ENCODE results near the gene ACTN2. TPM values are rescaled to one million over a fixed set of nuclear protein-coding genes. Genes with fewer than 3 reads are reported as not detected.

ACTN2 gene
- total and polyA plus RNA-seq, 3 donors from 2014 or later, result 27.0 to 54.9 (median 39.8) TPM

DNA sequence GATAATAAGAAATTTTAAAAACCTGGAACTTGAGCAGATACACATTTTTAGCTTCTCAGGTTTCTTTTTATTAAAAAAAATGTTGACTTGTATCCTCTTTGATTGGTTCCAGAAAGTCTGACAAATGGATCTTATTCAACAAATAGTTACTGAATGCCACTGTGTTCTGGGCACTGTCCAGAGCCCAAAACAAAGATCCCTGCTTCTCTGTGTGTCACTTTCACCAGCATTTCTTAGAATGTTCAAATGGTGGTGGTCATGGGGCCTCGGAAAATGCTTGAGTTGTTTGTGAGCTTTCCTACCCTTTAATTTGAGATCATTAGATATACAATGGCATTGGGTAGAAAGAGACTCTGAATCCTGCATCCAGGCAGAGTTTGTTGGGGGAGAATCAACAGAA is 19.9 kb downstream of the ACTN2 start:
- Histone ChIP-seq H3K27me3 (no peaks in the 10 kb centered on the region), H3K4me3 (no peak overlapping the region), H3K36me3 (ENCODE audit: low read depth, missing control alignments) (no peaks in the 10 kb centered on the region), H3K4me1 (no peaks in the 10 kb centered on the region), H3K27ac (no peak overlapping the region), H3K9me3 (no peaks in the 10 kb centered on the region)
- TF ChIP-seq, protein P1, sequence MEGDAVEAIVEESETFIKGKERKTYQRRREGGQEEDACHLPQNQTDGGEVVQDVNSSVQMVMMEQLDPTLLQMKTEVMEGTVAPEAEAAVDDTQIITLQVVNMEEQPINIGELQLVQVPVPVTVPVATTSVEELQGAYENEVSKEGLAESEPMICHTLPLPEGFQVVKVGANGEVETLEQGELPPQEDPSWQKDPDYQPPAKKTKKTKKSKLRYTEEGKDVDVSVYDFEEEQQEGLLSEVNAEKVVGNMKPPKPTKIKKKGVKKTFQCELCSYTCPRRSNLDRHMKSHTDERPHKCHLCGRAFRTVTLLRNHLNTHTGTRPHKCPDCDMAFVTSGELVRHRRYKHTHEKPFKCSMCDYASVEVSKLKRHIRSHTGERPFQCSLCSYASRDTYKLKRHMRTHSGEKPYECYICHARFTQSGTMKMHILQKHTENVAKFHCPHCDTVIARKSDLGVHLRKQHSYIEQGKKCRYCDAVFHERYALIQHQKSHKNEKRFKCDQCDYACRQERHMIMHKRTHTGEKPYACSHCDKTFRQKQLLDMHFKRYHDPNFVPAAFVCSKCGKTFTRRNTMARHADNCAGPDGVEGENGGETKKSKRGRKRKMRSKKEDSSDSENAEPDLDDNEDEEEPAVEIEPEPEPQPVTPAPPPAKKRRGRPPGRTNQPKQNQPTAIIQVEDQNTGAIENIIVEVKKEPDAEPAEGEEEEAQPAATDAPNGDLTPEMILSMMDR (IDR thresholded peaks at IDR 0.05), result no peak
- TF ChIP-seq POLR2A (IDR thresholded peaks at IDR 0.05), result no peak
- 91 to 92% methylated on average over 1 of the region's 1 CpG for WGBS, 2 donors
- intact Hi-C loops (cut with DNase I; ENCODE audit: low total_unique reads), result no loop called here
- DNase-seq, result no peak

DNA sequence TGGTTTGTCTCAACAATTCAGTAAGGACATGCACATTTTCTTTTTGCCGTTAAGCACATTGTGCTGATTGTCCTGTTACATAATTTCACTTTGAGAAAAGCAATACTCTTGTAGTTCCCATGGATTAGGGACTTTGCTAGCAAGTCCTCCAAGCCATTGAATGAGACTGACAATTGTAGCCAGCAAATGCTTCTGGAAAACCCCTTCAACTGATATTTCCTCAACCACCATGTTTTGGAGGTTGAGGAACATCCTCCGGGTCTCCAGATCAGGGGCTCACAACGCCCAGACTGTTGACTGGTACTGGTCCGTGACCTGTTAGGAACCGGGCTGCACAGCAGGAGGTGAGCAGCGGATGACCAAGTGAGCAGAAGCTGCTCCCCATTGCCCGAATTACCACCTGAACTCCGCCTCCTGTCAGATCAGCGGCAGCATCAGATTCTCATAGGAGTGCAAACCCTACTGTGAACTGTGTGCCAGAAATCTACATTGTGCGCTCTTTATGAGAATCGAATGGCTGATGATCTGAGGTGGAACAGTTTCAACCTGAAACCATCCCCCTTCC is 24.1 kb downstream of the ACTN2 start:
- Histone ChIP-seq H3K36me3 (ENCODE audit: low read depth, missing control alignments) (no peaks in the 10 kb centered on the region), H3K27me3 (no peaks in the 10 kb centered on the region), H3K4me1 (no peaks in the 10 kb centered on the region), H3K27ac (no peak overlapping the region), H3K9me3 (no peaks in the 10 kb centered on the region), H3K4me3 (no peak overlapping the region)
- intact Hi-C loops (cut with DNase I; ENCODE audit: low total_unique reads), result no loop called here
- 81 to 86% methylated on average over 11 of the region's 11 CpGs for WGBS, 2 donors
- TF ChIP-seq, protein P1 (IDR thresholded peaks at IDR 0.05), result no peak
- TF ChIP-seq POLR2A (IDR thresholded peaks at IDR 0.05), result no peak
- DNase-seq, result no peak

DNA sequence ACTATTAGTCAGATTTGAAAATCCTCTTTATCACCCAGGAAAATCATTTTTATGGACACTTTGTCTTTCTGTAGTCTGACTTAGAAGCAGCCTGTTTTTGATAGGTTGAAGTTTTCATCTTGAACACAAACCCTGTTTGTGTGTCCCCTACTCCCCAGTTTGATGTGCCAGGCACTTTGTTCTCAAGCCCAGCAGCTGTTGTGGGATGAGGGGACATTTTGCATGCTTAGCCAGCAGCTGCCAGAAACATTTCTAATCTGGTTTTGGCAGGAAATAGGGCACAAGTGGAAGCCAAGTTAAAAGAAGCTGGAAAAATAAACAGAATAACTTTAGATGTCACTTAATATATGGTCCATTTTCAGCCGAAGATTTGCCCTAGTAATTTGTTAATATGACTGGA is 29.9 kb downstream of the ACTN2 start:
- H3K36me3 ChIP-seq (ENCODE audit: low read depth, missing control alignments), result no peaks in the 10 kb centered on the region
- H3K9me3 ChIP-seq, result no peaks in the 10 kb centered on the region
- TF ChIP-seq, protein P1 (IDR thresholded peaks at IDR 0.05), result no peak
- TF ChIP-seq POLR2A (IDR thresholded peaks at IDR 0.05), result no peak
- intact Hi-C loops (cut with DNase I; ENCODE audit: low total_unique reads), result no loop called here
- H3K4me3 ChIP-seq, result no peak overlapping the region
- H3K4me1 ChIP-seq, result peaks cover 10% of the 10 kb centered on the region
- H3K27me3 ChIP-seq, result no peaks in the 10 kb centered on the region
- H3K27ac ChIP-seq, result peak overlapping the region in 1 of 2 donors; percentile 22
- WGBS, 2 donors, result 18 to 24% methylated on average over 1 of the region's 1 CpG
- DNase-seq, result no peak

DNA sequence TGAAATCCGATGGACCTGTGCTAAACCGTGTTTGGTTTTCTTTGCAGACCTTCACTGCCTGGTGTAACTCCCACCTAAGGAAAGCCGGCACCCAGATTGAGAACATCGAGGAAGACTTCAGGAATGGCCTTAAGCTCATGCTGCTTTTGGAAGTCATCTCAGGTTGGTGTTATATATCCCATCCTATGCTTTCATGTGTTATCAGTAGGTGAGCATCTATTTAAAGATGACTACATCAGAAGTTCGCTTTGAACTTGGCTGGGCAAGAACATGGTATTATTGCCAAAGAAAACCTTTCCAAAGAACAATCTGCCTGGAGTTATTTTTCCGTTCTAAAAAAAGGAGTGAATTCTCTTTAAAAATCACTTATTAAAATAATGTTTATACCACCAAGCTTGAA is 31.5 kb downstream of the ACTN2 start:
- Histone ChIP-seq H3K4me3 (no peak overlapping the region), H3K27ac (no peak overlapping the region)
- whole genome bisulfite sequencing, 2 donors, result 71 to 77% methylated on average over 6 of the region's 6 CpGs

More for the DNA sequence above, 31.5 kb downstream of the ACTN2 start:
- Histone ChIP-seq H3K27me3 (no peaks in the 10 kb centered on the region), H3K36me3 (ENCODE audit: low read depth, missing control alignments) (no peaks in the 10 kb centered on the region), H3K9me3 (no peaks in the 10 kb centered on the region), H3K4me1 (peaks cover 10% of the 10 kb centered on the region)
- no peak for DNase-seq
- intact Hi-C loops (cut with DNase I; ENCODE audit: low total_unique reads), result no loop called here
- TF ChIP-seq POLR2A (IDR thresholded peaks at IDR 0.05), result no peak
- TF ChIP-seq, protein P1 (IDR thresholded peaks at IDR 0.05), result no peak

All from testis (tissue), 3 donors.